Prostate gland (tissue), 2 donors: ENCODE data around the gene SSH2. TPM values are rescaled to one million over a fixed set of nuclear protein-coding genes. Genes with fewer than 3 reads are reported as not detected.
"Not testable (repeated sequence)": the region's sequence is repeated elsewhere in the genome, so short reads cannot be mapped to it uniquely, and the experiment has no call there.

ENCODE experiments used
- DNase-seq: peaks from one replicate; pipeline ENCODE4 v3.0.0-alpha.2; 2019; ENCODE audit warnings: low spot score
- H3K27ac ChIP-seq, 2 donors: fragments of 200-600 bp; sonication (generic); 2 replicates each; pipeline ENCODE4 v1.5.1; 2017 to 2019
- H3K27me3 ChIP-seq: fragments of 200-600 bp; sonication (generic); replicated peaks from 2 replicates; pipeline ENCODE4 v1.5.1; 2019; ENCODE audit not compliant: insufficient read depth
- H3K36me3 ChIP-seq, 2 donors: fragments of 200-600 bp; sonication (generic); 1 replicate in 1 of 2; 2 replicates in 1 of 2; pipeline versions ENCODE4 v1.5.1 to v1.8.1; 2017 to 2019
- H3K4me1 ChIP-seq: fragments of 200-600 bp; sonication (generic); replicated peaks from 2 replicates; pipeline ENCODE4 v1.5.1; 2019
- H3K4me3 ChIP-seq, 2 donors: fragments of 200-600 bp; sonication (generic); 2 replicates each; pipeline ENCODE4 v1.5.1; 2017 to 2019
- H3K9me3 ChIP-seq: fragments of 200-600 bp; sonication (generic); 2 replicates; pipeline ENCODE4 v1.5.1; 2017
- POLR2A ChIP-seq: fragments of 450-650 bp; IDR thresholded peaks from one replicate; pipeline ENCODE4 v1.6.1; 2016; ENCODE audit warnings: antibody characterized with exemption, mild to moderate bottlenecking
- POLR2AphosphoS5 ChIP-seq: sonication (generic); formaldehyde crosslinking; IDR thresholded peaks from one replicate; pipeline ENCODE4 v1.6.1; 2017; ENCODE audit warnings: antibody characterized with exemption
- WGBS: methylation state at CpG from one replicate; pipeline ENCODE4 v1.1.5; 2018; 5-methylcytosine and 5-hydroxymethylcytosine counted together
- intact Hi-C: fragments of 100-400 bp; cut with DNase I; formaldehyde crosslinking; loops from one replicate; pipeline ENCODE4 v1.14.2; 2022
- total RNA-seq, 2 donors: library from RNA; depleted of rRNA; stranded (reverse); fragments of >200 nt; gene quantifications; one replicate each; pipeline ENCODE4 v1.1.0, GENCODE V29; 2016
- TF ChIP-seq, protein P1 (sequence below), 4 experiments: fragments of 200-600 bp in 2 of 4; fragments of 450-650 bp in 2 of 4; sonication (generic) in 2 of 4; IDR thresholded peaks; 1 replicate in 3 of 4; 2 replicates in 1 of 4; pipeline ENCODE4 v1.5.1; 2016 to 2019; ENCODE audit warnings: antibody characterized with exemption in 4 of 4, mild to moderate bottlenecking in 2 of 4, moderate library complexity in 2 of 4

Gene SSH2
- total RNA-seq, 2 donors from 2014 or later: 10.1 to 27.5 TPM

DNA sequence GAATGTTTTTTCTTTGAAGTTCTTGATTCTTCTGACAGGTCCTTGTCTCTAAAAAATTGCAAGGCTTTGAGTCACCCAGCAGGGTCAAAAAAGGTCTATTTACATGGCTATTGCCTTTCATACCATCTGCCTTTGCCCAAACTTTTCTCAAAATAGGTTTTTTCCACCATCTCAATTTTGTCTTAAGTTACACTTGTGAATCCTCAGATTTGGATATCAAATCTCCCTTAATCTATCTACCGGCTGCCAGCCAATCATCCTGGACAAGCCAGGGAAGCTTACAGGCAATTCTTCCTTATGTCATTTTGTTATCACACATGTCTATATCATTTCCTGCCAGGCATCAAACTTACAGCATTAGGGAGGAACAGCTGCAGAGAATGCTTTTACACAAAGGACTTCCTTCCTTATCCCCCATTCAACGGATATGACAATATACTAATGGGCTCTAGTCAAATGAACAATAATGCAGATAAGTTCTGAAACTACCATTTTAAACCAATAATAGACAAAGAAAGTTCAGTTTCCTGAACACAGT is 203.2 kb downstream of the SSH2 start:
- intact Hi-C loops: no loop called here
- Histone ChIP-seq H3K27me3 (no peaks in the 10 kb centered on the region), H3K9me3 (no peaks in the 10 kb centered on the region), H3K36me3 (no peaks in the 10 kb centered on the region), H3K27ac (no peak overlapping the region), H3K4me3 (no peak overlapping the region), H3K4me1 (no peaks in the 10 kb centered on the region)
- 67% methylated on average over 2 of the region's 2 CpGs for WGBS
- no peak for TF ChIP-seq POLR2AphosphoS5
- TF ChIP-seq, protein P1, sequence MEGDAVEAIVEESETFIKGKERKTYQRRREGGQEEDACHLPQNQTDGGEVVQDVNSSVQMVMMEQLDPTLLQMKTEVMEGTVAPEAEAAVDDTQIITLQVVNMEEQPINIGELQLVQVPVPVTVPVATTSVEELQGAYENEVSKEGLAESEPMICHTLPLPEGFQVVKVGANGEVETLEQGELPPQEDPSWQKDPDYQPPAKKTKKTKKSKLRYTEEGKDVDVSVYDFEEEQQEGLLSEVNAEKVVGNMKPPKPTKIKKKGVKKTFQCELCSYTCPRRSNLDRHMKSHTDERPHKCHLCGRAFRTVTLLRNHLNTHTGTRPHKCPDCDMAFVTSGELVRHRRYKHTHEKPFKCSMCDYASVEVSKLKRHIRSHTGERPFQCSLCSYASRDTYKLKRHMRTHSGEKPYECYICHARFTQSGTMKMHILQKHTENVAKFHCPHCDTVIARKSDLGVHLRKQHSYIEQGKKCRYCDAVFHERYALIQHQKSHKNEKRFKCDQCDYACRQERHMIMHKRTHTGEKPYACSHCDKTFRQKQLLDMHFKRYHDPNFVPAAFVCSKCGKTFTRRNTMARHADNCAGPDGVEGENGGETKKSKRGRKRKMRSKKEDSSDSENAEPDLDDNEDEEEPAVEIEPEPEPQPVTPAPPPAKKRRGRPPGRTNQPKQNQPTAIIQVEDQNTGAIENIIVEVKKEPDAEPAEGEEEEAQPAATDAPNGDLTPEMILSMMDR (IDR thresholded peaks at IDR 0.05): no peak
- no peak for TF ChIP-seq POLR2A
- DNase-seq: no peak

GRCh38 chr17:29725408-29725807 is 204.6 kb downstream of the SSH2 start:
- DNase-seq, intact Hi-C loops, H3K36me3 ChIP-seq, H3K9me3 ChIP-seq, H3K4me3 ChIP-seq, H3K4me1 ChIP-seq, H3K27ac ChIP-seq, H3K27me3 ChIP-seq: not testable (repeated sequence)
- 94% methylated on average over 1 of the region's 1 CpG for WGBS

DNA sequence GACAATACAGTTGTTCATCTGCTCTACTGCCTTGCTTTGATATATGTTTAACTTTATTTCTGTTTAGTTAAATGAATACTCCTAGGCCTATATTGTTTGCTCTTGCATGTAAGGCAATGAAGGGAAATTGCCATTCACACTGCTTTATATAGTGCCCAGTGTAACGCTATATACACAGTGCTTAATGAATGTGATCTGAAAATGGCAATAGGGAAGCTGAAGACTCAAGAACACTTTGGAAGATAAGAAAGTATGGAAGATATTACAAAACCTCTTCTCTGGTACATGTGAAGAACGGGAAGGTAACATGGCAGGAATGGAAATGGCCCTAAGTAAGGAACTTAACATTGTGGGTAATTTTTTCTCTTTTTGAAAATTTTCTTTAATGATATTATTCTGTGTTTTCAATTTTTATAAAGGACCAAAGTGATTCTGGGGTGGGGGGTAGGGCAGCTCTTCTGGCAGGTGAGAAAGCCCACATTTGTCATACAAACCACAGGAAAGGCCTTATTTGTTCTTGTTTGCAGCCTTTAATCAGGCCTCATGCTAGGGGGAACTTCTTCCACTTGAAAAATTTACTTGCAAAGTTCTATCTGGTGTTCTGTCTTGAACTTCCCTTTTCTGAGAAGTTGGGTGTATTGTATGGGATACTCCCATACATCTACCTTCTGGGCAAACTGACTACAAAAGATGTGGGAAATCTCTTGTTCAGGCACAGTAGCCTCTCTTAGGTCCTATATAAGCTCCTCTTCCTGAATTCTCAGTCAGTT is 206.6 kb downstream of the SSH2 start:
- no peak overlapping the region for H3K4me3 ChIP-seq
- H3K9me3 ChIP-seq: no peaks in the 10 kb centered on the region
- intact Hi-C loops: no loop called here
- TF ChIP-seq, protein P1 (IDR thresholded peaks at IDR 0.05): no peak
- TF ChIP-seq POLR2AphosphoS5 (no peak), POLR2A (no peak)
- no peaks in the 10 kb centered on the region for H3K4me1 ChIP-seq
- H3K27me3 ChIP-seq: no peaks in the 10 kb centered on the region
- WGBS: 84% methylated on average over 2 of the region's 2 CpGs
- no peaks in the 10 kb centered on the region for H3K36me3 ChIP-seq
- H3K27ac ChIP-seq: no peak overlapping the region
- no peak for DNase-seq

DNA sequence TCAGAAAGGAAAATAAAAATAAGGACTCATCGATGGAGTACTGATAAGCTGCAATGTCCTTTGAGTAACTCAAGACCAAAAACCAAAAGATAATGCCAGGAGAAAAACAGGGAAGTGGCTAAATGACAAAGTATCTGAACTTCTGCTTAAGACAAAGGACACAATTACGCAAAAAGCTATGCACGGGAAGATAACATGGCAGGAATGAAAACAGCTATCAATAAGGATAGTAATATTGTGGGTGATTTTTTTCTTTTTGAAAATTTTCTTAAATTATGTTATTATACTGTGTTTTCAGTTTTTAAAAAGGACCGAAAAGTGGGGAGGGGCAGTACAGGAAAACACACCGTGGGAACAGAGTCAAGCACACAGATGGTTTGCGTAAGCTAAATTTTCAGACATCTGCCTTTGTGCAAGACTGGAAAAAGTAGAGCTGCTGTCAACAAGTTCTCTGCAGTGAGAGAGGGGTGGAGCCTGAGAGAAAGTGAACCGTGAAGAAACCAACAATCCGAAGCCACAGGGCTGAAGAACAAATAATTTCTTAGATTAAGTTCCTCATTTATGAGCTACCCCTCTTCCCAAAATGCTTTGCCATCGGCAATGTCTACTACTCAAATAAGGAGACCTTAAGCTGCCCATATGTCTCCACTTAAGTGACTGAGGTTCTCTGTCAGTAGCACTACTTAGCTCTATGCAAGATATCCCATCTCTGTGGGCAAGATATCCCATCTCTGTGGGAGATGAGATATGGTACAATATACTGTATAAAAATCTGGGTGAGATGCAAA is 207.4 kb downstream of the SSH2 start:
- Histone ChIP-seq H3K36me3 (no peaks in the 10 kb centered on the region), H3K4me1 (no peaks in the 10 kb centered on the region), H3K27ac (peak overlapping the region; percentile 25 to 48), H3K27me3 (no peaks in the 10 kb centered on the region), H3K9me3 (no peaks in the 10 kb centered on the region), H3K4me3 (no peak overlapping the region)
- DNase-seq: peak; percentile 11
- WGBS: 39% methylated on average over 9 of the region's 9 CpGs
- intact Hi-C loops: no loop called here
- TF ChIP-seq, protein P1 (IDR thresholded peaks at IDR 0.05): no peak
- TF ChIP-seq POLR2AphosphoS5 (peak; percentile 10), POLR2A (no peak)

DNA sequence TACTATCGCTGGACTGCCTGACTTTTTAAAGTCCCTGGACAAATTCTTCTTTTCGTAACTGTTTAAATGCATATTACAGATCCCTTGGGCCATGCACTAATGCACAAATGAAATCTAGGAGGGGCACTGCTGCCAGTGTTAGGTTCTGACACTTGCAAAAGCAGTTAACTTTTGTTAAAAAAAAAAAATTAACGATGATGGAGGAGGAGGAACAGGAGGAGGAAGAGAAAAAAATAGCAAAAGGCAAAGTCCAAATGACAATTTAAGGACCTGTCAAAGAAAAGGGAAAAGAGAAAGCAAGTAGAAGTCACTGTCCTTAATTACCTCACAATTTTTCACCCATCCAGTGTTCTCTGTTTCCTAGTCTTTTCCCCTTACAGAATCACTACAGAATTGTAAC is 209.5 kb downstream of the SSH2 start:
- Histone ChIP-seq H3K4me1 (no peaks in the 10 kb centered on the region), H3K27ac (no peak overlapping the region), H3K4me3 (no peak overlapping the region), H3K36me3 (no peaks in the 10 kb centered on the region), H3K27me3 (no peaks in the 10 kb centered on the region), H3K9me3 (no peaks in the 10 kb centered on the region)
- intact Hi-C loops: no loop called here
- TF ChIP-seq POLR2A (no peak), POLR2AphosphoS5 (no peak)
- TF ChIP-seq, protein P1 (IDR thresholded peaks at IDR 0.05): no peak
- no peak for DNase-seq
- WGBS: 59% methylated on average over 3 of the region's 3 CpGs
